Measurements from ENCODE around the gene VWA2.

GRCh38 chr10:114252092-114252491 is 13.0 kb downstream of the VWA2 start:
- TF ChIP-seq ESRRG (CRISPR knock-in tag; IDR thresholded peaks at IDR 0.05) (no peak), CSRNP3 (CRISPR knock-in tag; IDR thresholded peaks at IDR 0.05) (no peak), PPARA (CRISPR knock-in tag; IDR thresholded peaks at IDR 0.05; ENCODE audit: borderline replicate concordance) (no peak), GLIS3 (CRISPR knock-in tag; IDR thresholded peaks at IDR 0.05) (no peak), ZFP30 (CRISPR knock-in tag; IDR thresholded peaks at IDR 0.05) (no peak)

Data from SK-N-SH treated with all-trans-retinoic acid at 6 μM for 48 hours (cell line).